Adipocyte (in vitro differentiated cells): Measurements from ENCODE around the gene ISL1.

Experiments used
- DNase-seq: peaks from one replicate; pipeline ENCODE4 v3.0.0-alpha.2; 2015; ENCODE audit warnings: low read depth
- H3K27me3 ChIP-seq: replicated peaks from 2 replicates; pipeline ENCODE4 v1.7.0; 2013; ENCODE audit warnings: mild to moderate bottlenecking, low read length, moderate library complexity; ENCODE audit not compliant: control insufficient read depth, insufficient read depth
- H3K36me3 ChIP-seq: 2 replicates; pipeline ENCODE4 v1.7.0; 2013; ENCODE audit warnings: low read length, mild to moderate bottlenecking, moderate library complexity; ENCODE audit not compliant: control insufficient read depth, insufficient read depth, severe bottlenecking
- H3K4me1 ChIP-seq: 2 replicates; pipeline ENCODE4 v1.7.0; 2013; ENCODE audit warnings: mild to moderate bottlenecking, low read length, moderate library complexity; ENCODE audit not compliant: control insufficient read depth, insufficient read depth
- H3K4me3 ChIP-seq: 2 replicates; pipeline ENCODE4 v1.7.0; 2013; ENCODE audit warnings: mild to moderate bottlenecking, low read length, moderate library complexity
- H3K9ac ChIP-seq: 2 replicates; pipeline ENCODE4 v1.7.0; 2013; ENCODE audit warnings: mild to moderate bottlenecking, low read length, moderate library complexity
- H3K9me3 ChIP-seq: 2 replicates; pipeline ENCODE4 v1.7.0; 2013; ENCODE audit warnings: mild to moderate bottlenecking, low read length, moderate library complexity; ENCODE audit not compliant: control insufficient read depth

Gene ISL1

DNA sequence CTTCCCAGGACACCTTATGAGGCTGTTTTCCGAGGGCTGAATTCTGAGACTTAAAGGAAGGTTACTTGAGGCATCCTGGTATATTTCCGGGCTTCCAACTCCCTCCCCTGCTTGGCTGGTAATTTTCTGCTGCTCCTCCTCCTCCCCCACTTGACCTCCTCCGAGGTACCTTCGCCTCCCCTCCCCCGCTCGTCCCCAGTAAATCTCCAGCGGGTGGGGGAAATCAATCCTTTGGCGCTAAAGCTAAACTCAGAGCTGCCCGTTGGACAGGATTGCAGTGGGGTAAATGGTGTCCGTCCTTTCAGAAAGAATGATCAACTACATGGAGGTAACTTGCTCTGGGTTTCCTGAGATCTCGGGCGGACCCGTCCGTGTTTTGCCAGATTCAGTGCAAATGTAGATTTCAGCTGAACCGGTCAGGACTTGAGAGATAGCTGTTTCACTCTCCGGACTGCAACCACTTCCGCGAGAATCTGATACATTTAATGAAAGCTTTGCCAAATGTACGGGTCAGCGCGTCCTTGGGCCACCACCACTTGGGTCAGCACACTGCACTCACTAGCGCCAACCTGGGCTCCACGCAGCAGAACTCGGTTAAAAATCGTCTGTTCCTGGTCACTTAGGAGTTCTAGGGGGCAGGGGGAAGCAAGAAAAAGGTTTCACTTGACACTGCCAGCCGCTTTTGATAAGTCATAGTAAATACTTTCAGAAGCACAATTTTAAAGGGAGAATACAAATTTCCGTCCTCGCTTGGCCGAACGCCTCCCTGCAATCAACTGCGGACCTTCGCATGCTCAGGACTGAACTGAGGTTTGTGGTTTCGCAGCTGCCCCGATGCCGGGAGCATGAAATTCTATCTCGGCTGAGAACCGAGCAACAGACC lies 4.6 kb upstream of the ISL1 start:
- no peak for DNase-seq
- H3K4me3 ChIP-seq = peak overlapping the region; percentile 72

GRCh38 chr5:51379331-51379700 lies 3.9 kb upstream of the ISL1 start:
- Histone ChIP-seq H3K36me3 (no peaks in the 10 kb centered on the region), H3K4me3 (peak overlapping the region; percentile 72), H3K4me1 (peaks cover 17% of the 10 kb centered on the region), H3K9ac (no peak overlapping the region), H3K9me3 (no peaks in the 10 kb centered on the region), H3K27me3 (peaks cover 90% of the 10 kb centered on the region)
- no peak for DNase-seq

More for the DNA sequence above, 4.6 kb upstream of the ISL1 start:
- Histone ChIP-seq H3K9me3 (no peaks in the 10 kb centered on the region), H3K27me3 (peaks cover 85% of the 10 kb centered on the region), H3K4me1 (peaks cover 14% of the 10 kb centered on the region), H3K9ac (no peak overlapping the region), H3K36me3 (no peaks in the 10 kb centered on the region)

DNA sequence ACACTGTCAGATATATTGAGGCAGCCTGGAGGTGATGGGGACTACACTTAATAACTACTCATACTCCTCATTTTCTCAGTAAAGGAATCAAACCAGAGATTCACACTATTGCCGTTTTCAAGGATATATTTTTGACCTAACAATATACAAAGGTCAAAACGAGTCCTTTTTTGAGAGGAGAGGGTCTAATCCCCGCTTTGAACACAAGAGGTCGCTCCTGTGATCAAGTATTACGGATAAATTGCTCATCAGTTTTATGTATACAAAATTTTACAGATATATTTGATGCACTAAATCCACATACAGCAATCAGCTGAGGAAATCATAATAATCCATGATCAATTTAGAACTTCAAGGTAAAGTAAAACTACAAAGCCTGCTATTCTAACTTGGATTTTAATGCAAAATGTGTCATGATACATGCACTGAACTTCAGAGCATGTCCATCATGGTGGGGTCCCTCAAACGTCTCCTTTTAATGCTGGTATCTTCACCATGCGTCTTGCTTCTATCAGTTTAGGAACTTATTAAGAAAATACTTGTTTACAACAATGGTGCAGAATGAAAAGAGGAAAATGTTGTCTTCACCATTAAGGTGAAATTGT lies 2.5 kb upstream of the ISL1 start:
- Histone ChIP-seq H3K9ac (no peak overlapping the region), H3K9me3 (no peaks in the 10 kb centered on the region), H3K4me3 (no peak overlapping the region), H3K27me3 (peaks cover 94% of the 10 kb centered on the region), H3K4me1 (peaks cover 17% of the 10 kb centered on the region), H3K36me3 (no peaks in the 10 kb centered on the region)
- DNase-seq = peak; percentile 43

DNA sequence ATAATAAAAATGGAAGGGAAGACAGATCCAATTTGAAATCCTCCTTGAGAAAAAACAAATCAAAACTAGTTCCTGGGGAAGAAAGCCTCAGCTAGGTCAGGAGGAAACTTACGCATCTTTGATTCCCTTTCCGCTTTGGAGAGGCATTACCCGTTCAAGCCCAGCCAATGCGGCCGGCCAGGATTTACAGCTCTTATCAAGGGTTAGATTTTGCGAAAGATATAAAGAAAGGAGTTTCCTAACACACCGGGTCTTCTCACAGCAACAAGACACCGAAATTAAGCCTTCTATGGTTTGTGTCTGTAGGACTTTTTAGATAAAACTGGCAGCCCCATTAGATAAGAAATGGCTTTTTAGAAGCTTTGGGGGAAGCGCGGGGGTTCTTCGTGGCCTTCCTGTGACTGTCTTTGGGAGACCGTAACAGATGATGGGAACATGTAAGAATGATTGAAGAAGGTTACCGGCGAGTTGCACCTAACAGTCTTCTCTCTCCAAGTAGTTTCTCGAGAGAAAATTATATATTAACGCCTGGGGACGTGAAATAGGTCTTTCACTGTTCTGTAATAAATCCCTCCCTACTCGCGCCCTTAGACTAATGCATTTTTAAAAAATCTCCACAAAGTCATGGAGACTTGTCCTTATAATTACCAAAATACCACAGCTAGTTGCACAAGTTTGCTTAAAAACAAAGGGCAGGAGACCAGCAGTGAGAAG lies 1.3 kb upstream of the ISL1 start:
- Histone ChIP-seq H3K4me3 (peak overlapping the region; percentile 80), H3K27me3 (peaks cover 94% of the 10 kb centered on the region), H3K36me3 (no peaks in the 10 kb centered on the region), H3K9ac (no peak overlapping the region), H3K4me1 (peaks cover 18% of the 10 kb centered on the region), H3K9me3 (no peaks in the 10 kb centered on the region)
- DNase-seq = no peak

DNA sequence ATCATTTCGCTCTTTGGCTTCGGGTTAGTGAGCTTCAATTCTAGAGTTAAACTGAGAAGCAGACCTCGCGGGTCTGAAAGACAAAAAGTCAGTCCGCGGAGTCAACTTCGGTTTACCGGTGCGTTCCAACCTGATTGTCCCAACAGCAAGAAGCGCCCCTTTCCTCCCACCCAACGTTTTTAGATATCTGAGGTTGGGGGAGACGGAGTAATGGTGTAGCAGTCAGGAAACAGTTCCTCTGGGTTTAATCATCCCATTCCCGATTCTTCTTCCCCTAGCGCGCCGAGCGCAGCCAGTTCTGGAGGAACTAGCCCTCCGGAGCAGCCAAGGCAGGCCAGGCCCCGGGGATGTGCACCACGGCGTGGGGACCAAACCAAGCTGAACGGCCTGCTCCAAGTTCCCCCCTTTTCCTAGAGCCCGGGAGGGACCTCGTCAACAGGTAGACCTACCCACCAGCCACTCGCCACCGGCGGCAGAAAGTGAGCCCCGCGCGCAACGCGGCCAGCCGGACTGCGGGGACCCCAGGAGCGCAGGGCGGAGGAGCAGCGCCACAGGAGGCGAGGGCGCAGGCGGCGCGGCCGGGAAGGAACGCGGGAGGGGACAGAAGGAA lies 622 bp upstream of the ISL1 start:
- H3K27me3 ChIP-seq = peaks cover 94% of the 10 kb centered on the region
- DNase-seq = no peak
- no peaks in the 10 kb centered on the region for H3K36me3 ChIP-seq
- no peaks in the 10 kb centered on the region for H3K9me3 ChIP-seq
- peaks cover 23% of the 10 kb centered on the region for H3K4me1 ChIP-seq
- peak overlapping the region; percentile 13 for H3K9ac ChIP-seq
- peak overlapping the region; percentile 80 for H3K4me3 ChIP-seq

- Histone ChIP-seq H3K4me3 (no peak overlapping the region), H3K27me3 (peaks cover 93% of the 10 kb centered on the region), H3K9ac (no peak overlapping the region), H3K4me1 (peaks cover 13% of the 10 kb centered on the region), H3K36me3 (no peaks in the 10 kb centered on the region), H3K9me3 (no peaks in the 10 kb centered on the region)
- DNase-seq = no peak
Observed at GRCh38 chr5:51384281-51384840, 1.1 kb downstream of the ISL1 start.

GRCh38 chr5:51385216-51385615 lies 2.0 kb downstream of the ISL1 start:
- peaks cover 13% of the 10 kb centered on the region for H3K4me1 ChIP-seq
- H3K36me3 ChIP-seq = no peaks in the 10 kb centered on the region
- no peak overlapping the region for H3K4me3 ChIP-seq
- H3K9me3 ChIP-seq = no peaks in the 10 kb centered on the region
- H3K27me3 ChIP-seq = peaks cover 92% of the 10 kb centered on the region
- no peak overlapping the region for H3K9ac ChIP-seq
- no peak for DNase-seq

GRCh38 chr5:51386916-51387883 lies 4.0 kb downstream of the ISL1 start:
- H3K9ac ChIP-seq = no peak overlapping the region
- peaks cover 13% of the 10 kb centered on the region for H3K4me1 ChIP-seq
- H3K36me3 ChIP-seq = no peaks in the 10 kb centered on the region
- DNase-seq = no peak
- H3K27me3 ChIP-seq = peaks cover 92% of the 10 kb centered on the region
- no peaks in the 10 kb centered on the region for H3K9me3 ChIP-seq
- no peak overlapping the region for H3K4me3 ChIP-seq

GRCh38 chr5:51387884-51388275 lies 4.6 kb downstream of the ISL1 start:
- no peak overlapping the region for H3K4me3 ChIP-seq
- peaks cover 13% of the 10 kb centered on the region for H3K4me1 ChIP-seq
- DNase-seq = no peak
- no peak overlapping the region for H3K9ac ChIP-seq
- H3K27me3 ChIP-seq = peaks cover 92% of the 10 kb centered on the region
- no peaks in the 10 kb centered on the region for H3K9me3 ChIP-seq
- no peaks in the 10 kb centered on the region for H3K36me3 ChIP-seq
